Measurements from ENCODE around the gene PPP1R12C.
"Not testable (repeated sequence)": the region's sequence is repeated elsewhere in the genome, so short reads cannot be mapped to it uniquely, and the experiment has no call there.

PPP1R12C gene

DNA sequence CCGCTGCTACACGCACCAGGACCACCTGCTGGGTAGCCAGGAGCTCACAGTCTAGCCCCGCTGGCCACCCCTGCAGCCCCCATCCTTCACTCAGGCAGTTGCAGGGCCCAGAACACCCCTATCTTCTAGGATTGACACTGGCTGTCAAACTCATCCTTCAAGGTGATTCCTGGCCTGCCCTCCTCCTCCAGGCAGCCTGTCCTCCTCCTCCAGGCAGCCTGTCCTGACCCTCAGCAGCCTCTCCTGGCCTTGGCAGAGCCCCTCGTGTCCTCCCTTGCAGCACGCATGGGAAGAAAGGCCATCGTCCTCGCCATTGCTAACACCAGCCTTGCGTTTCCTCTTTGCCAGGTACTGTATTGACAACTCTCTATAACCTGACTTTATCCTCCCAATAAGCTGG, 45.5 kb downstream of the PPP1R12C start:
- no peak for DNase-seq (ENCODE audit: low spot score)

DNA sequence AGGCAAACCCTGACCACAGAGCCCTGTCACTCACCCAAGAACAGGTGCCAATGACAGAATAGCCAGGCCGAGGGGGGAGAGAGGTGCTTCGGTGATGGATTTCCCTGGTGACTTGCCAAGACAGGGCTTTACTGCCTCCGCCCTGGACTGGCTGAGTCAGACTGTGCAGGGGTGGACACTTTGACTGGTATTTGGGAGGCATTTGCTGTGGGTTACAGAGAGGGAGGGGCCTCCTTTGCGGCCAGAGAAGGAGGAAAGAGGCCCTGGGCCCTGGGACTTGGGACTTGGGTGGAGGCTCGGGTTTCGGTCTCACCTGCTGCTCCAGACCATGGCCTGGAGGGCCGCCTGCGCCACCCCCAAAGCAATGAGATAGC, 46.3 kb downstream of the PPP1R12C start:
- DNase-seq (ENCODE audit: low spot score) = no peak

DNA sequence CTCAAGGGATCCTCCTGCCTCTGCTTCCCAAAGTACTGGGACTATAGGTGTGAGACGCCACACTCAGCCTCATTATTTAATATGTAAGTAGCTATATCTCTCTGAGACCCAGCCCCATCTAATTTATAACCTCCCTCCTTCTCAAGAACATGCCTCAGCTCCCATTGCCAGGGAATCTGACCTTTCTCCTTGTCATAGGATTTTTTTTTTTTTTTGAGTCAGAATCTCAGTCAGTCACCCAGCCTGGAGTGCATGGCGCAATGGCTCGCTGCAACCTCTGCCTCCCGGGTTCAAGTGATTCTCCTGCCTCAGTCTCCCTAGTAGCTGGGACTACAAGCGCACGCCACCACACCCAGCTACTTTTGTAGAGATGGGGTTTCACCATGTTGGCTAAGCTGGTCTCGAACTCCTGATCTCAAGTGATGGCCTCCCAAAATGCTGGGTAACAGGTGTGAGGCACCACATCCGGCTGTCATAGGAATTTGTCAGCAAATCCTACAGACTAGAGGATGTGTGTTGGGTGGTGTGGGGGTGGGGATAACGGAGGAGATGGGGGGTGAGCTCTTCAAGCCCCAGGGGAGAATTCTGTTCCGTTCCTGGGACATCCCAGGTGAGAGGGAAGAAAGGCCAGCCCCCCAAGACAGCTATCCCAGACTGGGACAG, 46.8 kb downstream of the PPP1R12C start:
- no peak for DNase-seq (ENCODE audit: low spot score)

DNA sequence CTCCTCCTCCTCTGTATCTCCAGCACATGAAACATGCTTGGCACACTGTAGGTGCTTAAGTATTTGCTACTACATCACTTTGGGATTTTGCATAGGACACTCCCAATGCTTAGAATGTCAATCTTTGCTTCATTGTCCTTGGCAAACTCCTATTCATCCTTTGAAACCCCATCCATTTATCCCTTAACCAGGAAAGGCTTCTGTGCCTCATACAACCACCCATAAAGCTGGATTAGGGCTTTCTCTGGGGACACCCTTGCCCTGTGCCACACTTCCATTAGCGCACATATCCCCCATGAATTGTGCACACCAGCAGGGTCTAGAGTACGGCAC, 47.6 kb downstream of the PPP1R12C start:
- no peak for DNase-seq (ENCODE audit: low spot score)

DNA sequence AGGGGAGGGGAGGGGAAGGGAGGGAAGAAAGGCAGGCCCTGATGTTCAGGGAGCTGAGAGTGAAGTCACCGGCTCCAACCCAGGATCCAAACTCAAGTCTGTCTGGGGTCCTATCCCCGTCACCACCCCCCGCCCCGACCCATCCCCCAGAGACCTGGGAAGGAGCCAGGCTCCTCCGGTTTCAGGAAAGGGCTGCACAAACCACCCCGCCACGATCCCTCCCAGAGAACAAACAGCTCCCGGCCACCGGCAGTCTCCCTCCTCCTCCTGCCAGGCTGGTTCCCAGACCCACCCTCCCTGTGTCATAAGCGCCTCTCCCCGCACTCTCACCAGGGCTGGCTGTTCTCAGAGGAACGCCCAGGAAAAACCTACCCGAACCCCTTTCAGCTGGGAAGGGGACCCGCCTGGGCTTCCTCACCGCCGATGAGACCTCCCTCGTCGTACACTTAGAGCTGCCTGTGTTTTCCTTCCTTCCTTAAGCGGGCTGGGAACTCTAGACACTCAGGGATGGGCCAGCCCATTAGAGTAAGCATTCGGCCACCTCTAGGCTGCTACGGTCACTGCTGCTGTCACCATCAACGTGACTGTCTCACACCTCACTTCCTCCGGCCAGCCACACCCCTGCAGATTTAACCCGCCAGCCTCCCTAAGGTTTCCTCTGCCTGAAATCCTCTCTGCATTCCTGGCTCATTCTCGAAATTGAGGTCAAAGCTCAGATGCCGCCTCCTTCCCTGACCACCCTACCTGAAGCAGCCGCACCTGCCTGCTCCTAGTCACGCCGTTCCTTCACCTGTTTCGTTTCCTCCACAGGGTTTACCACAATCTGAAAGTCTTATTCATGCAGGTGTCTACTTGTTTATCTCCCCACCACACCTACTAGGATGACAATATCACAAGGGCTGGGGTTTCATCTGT, 48.2 kb downstream of the PPP1R12C start:
- DNase-seq (ENCODE audit: low spot score) = peak; percentile 53

DNA sequence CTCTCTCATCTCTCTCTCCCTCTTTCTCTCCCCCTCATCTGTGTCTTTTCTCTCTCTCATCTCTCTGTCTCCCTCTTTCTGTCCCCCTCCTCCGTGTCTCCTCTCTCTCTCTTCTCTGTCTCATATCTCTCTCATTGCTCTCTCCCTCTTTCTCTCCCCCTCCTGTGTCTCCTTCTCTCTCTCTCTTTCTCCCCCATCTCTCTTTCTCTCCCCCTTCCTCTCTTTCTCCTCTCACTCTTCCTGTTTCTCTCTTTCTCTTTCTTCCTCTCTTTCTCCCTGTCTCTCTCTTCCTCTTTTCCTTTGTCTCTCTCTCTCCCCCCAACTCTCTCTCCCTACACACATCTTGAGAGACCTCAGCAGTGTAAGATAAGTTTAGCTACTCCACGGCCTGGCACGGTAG, 49.6 kb downstream of the PPP1R12C start:
- no peak for DNase-seq (ENCODE audit: low spot score)

DNA sequence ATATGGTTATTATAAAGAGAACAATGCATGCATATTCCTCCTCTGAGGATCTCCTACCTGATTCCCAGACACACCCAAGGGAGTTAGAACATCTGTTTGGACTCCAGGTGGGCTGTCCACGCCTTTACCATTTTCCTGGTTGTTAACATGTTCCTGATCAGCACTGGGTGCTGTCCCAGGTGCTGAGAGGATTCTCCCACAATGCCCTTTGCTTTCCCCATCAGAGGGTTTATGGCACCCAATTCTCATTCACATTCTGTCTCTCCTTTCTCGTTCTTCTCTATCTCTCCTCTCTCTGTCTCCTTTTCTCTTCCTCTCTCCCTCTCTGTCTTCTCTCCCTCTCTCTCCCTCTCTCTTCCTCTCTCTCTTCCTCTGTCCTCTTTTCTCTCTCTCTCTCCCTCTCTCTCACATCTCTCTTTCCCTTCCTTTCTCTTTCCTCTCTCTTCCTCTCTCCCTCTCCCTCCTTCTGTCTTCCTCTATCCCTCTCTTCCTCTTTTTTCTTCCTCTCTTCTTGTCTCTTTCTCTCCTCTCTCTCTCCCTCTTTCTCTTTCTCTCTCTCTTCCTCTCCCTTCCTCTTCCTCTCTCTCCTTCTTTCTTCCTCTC, 51.2 kb downstream of the PPP1R12C start:
- DNase-seq (ENCODE audit: low spot score) = no peak

DNA sequence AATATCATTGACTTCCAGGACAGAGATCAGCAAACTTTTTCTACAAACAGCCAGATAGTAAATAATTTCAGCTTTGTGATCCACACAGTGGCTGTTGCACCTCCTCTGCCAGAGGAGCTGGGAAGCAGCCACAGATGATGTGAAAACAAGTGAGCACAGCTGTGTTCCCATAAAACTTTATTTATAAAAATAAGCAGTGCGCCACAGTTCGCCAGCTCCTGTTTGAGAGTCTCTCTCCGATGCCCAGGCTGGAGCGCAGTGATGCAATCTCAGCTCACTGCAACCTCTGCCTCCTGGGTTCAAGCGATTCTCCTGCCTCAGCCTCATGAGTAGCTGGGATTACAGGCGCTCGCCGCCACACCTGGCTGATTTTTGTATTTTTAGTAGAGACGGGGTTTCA, 51.9 kb downstream of the PPP1R12C start:
- DNase-seq (ENCODE audit: low spot score) = not testable (repeated sequence)

DNA sequence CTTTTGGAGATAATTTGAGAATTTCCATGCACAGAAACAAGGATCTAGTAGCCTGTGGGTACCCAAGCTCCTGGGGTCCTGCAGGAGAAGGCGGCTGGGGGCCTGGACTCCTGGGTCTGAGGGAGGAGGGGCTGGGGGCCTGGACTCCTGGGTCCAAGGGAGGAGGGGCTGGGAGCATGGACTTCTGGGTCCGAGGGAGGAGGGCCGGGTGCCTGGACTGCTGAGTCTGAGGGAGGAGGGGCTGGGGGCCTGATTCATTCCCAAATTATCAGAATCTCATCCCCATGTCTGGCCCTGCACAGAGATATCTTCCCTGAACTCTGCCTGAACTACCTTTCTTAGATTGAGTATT, 54.0 kb downstream of the PPP1R12C start:
- DNase-seq (ENCODE audit: low spot score) = no peak

DNA sequence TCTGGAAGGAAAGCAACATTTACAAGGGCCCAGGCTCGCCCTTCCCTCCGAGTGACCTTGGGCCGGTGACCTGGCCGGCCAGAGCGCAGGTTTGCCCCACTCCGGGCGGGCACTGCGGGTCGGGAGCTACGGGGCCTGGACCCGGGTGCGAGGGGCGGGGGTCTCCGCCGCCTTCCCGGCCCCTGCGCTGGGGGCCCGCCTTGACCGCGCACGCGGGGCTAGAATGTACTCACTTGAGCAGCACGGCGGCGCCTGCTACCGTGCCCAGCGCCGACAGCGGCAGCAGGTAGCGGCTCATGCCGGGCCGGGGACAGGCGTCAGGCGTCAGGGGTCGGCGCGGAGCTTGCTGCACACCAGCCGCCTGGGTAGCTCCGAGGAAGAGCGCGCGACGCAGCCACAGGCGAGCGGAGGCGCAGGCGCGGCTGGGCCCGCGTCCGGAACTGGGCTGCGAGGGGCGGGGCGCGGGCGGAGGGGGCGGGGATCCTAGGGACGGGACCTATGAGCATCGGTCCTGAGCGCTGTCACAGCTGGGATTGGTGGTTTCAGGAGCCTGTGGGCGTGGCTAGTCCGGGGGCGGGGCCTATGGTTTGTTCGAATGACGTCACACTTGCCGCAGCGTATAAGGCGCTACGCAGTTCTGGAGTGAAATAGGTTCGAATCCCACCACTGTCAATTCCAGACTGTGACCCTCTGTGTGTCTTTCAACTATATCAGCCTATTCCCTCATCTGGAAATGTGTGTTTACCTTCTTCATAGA, 54.5 kb downstream of the PPP1R12C start, which contains the start of gene RDH13:
RDH13 (minus strand) TSS at position 414 of the 757 bp plus-strand sequence; CDS start at position 298, 116 bp downstream.
- DNase-seq (ENCODE audit: low spot score) = peak; percentile 97

DNA sequence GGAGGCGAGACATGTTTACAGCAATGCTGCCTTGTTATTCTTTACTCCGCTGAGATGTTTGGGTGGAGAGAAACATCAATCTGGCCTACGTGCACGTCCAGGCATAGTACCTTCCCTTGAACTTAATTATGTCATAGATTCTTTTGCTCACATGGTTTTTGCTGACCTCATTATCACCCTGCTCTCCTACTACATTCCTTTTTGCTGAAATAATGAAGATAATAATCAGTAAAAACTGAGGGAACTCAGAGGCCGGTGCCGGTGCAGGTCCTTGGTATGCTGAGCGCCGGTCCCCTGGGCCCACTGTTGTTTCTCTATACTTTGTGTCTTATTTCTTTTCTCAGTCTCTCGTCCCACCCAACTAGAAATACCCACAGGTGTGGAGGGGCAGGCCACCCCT, 57.1 kb downstream of the PPP1R12C start:
- DNase-seq (ENCODE audit: low spot score) = not testable (repeated sequence)

DNA sequence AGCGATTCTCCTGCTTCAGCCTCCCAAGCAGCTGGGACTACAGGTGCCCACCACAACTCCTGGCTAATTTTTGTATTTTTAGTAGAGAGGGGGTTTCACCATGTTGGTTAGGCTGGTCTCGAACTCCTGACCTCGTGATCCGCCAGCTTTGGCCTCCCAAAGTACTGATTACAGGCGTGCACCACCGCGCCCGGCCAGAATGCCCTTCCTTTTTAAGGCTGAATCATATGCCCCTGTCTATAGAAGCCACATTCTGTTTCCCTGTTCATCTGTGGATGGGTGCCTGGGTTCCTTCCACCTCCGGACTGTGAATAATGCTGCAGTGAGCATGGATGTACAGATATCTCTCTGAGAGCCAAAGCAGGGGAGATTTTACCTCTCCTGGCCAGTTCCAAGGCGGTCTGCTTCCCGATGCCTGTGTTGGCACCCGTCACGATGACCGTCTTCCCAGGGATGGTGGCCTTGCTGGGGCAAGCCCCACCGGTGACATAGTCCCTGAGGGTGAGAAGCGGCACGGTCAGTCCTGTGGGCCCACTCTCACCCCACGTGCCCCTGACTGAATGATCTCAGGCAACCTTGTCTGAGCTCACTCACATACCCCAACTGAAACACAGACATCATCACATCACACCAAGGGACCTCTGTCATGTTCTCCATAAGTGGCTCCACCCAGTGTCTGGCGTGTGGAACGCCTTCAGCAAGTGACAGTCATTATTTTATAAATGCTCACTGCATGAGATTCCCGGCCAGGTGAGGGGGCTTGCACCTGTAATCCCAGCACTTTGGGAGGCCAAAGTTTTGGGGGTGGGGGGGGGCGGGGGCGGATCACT, 58.4 kb downstream of the PPP1R12C start:
- no peak for DNase-seq (ENCODE audit: low spot score)

DNA sequence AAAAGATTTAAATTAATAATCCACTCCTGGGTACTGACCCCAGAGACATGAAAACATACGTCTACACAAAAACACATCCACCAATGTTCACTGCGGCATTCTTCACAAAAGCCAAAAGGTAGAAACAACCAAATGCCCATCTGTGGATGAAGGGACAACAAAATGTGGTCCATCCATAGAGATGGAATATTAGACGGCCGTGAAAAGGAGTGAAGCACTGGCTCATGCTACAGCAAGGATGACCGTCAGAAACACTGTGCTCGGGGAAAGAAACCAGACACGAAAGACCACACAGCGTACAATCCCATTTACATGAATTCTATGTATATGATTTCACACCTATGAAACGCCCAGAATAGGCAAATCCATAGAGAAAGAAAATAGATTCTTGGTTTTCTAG, 60.6 kb downstream of the PPP1R12C start:
- DNase-seq (ENCODE audit: low spot score) = no peak

DNA sequence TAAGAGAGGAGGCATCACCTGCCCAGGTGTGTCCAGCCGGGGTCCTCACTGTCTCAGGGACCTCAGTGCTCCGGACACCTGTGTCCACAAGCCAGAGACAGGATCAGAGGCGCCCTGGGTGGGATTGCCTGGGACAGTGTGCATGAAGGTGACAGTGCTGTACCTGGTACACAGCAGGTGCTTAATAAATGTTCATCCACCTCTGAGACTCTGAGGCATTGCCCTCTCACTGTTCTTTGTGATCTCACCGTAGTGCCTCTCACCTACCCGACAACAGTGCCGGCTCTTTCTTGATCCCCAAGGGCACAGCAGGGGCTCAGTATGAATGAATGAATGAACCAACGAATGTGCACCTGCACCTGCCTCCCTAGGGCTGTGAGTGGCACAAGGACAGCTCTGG, 63.7 kb downstream of the PPP1R12C start:
- DNase-seq (ENCODE audit: low spot score) = no peak

DNA sequence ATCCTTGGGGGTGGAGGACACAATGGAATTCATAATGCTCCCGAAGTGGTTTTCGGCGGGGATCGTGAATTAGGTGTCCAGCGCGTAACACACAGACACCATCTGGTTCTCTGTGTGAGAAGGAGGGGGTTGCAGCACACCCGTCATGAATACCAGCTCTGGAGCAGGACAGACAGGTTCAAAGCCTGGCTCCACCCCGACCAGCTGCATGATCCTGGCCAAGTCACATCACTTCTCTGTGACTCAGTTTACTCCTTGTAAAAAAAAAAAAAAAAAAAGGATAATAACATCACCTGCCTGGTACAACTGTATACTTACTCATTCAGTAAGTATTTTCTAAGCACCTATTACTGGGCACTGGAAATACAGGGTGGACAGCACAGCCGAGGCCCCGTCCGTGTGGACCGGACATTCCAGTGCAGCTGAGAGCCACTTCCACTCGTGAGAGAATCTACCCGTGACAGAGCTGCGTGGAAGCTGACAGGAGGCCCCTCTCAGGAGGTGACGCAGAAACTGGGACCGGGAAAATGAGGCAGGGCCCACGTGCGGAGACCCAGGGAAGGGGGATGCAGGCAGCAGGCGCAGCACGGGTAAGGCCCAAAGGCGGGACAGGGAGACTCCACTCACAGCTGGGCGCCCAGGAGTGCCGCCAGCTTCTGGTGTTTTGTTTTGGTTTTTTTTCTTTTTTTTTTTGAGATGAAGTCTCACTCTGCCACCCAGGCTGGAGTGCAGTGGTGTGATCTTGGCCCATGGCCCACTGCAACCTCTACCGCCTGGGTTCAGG, 66.5 kb downstream of the PPP1R12C start:
- no peak for DNase-seq (ENCODE audit: low spot score)

DNA sequence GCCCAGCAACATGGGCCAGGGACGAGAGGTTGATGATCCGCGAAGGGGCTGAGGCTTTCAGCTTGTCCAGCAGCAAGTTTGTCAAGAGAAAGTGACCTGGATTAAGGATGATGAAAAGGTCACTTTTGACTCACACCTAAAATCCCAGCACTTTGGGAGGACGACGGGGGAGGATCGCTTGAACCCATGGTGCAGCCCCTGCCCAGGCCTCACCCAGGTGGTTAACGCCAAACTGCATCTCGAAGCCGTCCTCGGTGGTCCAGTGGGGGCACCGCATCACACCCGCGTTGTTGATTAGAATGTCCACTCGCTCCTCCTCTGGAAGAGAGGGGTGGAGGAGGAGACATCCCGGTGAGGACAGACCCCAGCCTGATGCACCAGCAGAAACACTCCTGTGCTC, 69.0 kb downstream of the PPP1R12C start:
- DNase-seq (ENCODE audit: low spot score) = no peak

DNA sequence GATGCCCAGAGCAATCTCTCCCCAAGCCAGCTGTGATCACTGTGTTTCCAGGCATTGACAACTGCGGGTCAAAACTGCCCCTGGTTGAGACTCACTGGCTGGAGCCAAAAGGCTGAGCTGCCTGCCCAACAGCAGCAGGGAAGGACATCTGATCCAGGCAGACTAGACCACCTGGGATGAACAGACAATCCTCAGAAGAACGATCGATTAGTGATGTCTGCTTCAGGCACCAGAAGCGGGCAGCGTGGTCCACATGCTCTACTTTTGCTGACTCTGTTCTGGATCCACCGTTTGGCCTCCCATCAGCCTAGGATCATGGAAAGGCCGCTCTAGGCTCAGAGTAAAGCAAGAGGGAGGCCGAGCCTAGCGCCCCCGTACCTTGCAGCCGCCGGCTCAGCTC, 69.5 kb downstream of the PPP1R12C start:
- DNase-seq (ENCODE audit: low spot score) = no peak

DNA sequence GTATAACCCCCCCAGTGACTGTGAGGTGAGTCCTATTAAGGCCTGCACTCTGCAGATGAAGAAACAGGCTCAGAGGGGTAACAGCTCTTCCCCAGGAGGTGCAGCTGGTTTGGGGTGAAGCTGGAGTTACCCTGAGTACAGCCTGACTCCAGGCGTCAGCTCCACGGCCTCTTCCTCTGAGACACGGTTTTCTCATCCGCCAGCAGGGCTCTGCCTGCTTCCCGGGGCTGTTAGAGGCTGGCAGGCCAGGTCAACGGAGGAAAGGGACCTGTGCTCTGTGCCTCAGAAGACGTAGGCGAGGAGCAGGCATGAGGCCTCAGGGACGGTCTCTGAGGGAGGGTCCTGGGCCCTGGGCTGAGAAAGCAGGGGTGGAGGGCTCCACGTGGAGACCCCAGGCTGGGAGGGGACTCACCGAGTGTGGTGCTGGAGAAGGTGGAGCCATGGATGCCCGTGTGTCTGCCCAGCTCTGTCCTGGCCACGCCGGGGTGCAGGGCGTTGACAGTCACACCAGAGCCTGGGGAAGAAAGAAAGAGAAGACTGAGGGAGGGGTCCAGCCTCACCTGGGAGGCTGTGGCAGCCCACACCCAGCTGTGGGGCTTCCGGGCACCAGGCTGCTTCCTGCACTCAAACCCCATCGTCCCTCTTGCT, 70.3 kb downstream of the PPP1R12C start:
- no peak for DNase-seq (ENCODE audit: low spot score)

DNA sequence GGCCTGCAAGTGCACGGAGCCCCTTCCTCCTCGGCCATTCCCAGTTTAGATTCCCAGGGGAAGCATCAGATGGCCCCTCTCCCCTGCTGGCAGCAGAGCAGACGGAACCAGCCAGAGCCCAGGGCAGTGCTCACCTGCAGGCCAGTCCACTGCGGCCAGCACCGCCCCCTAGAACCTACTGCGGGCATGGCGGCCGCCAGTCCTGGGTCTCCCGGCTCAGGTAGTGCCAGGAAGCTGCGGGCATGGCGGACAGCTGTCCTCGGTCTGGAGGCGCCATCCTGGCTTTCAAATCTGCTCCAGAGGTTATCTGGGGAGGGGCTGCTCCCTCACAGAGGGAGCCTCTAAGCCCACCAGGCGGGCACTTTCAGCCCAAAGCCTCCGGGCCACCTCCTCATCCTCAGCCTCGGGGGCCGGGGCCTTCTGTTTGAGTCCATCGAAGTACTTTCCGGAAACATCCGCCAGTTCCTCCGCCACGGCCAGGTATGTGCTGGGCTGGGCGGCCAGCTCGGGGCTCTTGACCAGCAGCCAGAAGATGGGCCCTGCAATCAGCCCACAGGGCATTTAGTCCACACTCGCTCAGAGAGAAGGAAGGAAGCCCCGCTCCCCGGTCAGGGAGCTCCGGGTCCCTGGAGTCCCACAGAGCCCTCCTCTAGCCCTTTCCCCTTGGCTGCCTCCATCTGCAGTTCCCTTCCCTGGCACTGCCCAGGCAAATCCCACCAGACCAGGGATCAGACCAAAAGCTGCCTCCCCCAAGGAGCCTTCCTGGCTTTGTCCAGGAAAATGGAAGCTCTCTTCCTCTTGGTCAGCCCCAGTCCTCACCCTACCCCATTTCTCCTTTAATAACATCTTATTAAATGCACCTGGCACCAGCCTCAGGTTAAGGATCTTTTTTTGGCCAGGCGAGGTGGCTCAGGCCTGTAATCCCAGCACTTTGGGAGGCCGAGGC, 72.4 kb downstream of the PPP1R12C start:
- no peak for DNase-seq (ENCODE audit: low spot score)

Data from iPS-NIHi11 (cell line).